Breast epithelium (tissue), 3 donors: ENCODE measurements around the gene STARD3NL.
"Not testable (repeated sequence)": the region's sequence is repeated elsewhere in the genome, so short reads cannot be mapped to it uniquely, and the experiment has no call there.

Experiments
- CTCF ChIP-seq, 3 donors: fragments of 450-650 bp; IDR thresholded peaks; one replicate each; pipeline ENCODE4 v1.5.1; 2016 to 2017; ENCODE audit warnings: antibody characterized with exemption in 3 of 3, mild to moderate bottlenecking in 3 of 3, moderate library complexity in 3 of 3
- POLR2A ChIP-seq: fragments of 450-650 bp; IDR thresholded peaks from one replicate; pipeline ENCODE4 v1.6.1; 2016; ENCODE audit warnings: antibody characterized with exemption, mild to moderate bottlenecking, moderate library complexity

- TF ChIP-seq CTCF (IDR thresholded peaks at IDR 0.05); POLR2A: not testable (repeated sequence)
These were observed 86.6 kb downstream of the STARD3NL start for GRCh38 chr7:38264602-38265001.
